ENCODE data around the gene CLSTN2. TPM values are rescaled to one million over a fixed set of nuclear protein-coding genes. Genes with fewer than 3 reads are reported as not detected.

CLSTN2 gene
- total RNA-seq, 1 experiment from 2014 or later = not detected

DNA sequence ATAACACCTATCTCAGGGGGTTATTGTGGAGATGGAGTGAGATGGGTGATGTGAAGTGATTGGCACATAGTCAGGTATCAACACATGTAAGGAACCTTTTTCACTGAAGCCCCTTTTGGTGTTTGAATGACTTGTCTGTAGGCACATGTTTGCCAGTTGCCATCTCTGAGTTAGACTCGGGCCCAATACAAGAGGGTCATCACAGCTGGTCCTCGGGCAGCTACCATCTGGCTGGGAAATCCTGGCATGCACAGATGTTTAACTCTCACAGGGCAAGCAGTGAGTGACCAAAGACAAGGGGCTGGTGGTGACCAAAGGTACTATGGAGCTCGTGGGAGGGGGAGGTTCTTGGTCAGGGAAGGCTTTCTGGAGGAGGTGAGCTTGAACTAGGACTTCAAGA lies 118.8 kb downstream of the CLSTN2 start:
- H3F3A ChIP-seq (ENCODE audit: insufficient read depth, low read depth) = no peaks in the 10 kb centered on the region
- no peaks in the 10 kb centered on the region for H3K27me3 ChIP-seq (ENCODE audit: insufficient read depth, low read depth)
- H3K4me2 ChIP-seq = no peak overlapping the region
- intact Hi-C loops (cut with micrococcal nuclease; ENCODE audit: unreplicated experiment) = no loop called here
- no peaks in the 10 kb centered on the region for H3K9me3 ChIP-seq (ENCODE audit: insufficient read depth, low read depth)
- H3K27ac ChIP-seq = no peak overlapping the region
- H3K4me3 ChIP-seq = no peak overlapping the region
- no peaks in the 10 kb centered on the region for H3K79me2 ChIP-seq (ENCODE audit: low read depth)
- H4K20me1 ChIP-seq (ENCODE audit: insufficient read depth) = no peaks in the 10 kb centered on the region
- H3K9me2 ChIP-seq (ENCODE audit: insufficient read depth) = no peaks in the 10 kb centered on the region; the same call in 1 of the 2 replicates
- H2AFZ ChIP-seq = no peak overlapping the region
- no TSS peak for BruUV-seq (replicated peaks)
- DNase-seq = no peak
- ChIA-PET POLR2A (ENCODE audit: unreplicated experiment) (no interaction called here), CTCF (no interaction called here)
- no peak for TF ChIP-seq EZH2 (IDR thresholded peaks at IDR 0.05; ENCODE audit: low read depth)
- TF ChIP-seq, protein P1, sequence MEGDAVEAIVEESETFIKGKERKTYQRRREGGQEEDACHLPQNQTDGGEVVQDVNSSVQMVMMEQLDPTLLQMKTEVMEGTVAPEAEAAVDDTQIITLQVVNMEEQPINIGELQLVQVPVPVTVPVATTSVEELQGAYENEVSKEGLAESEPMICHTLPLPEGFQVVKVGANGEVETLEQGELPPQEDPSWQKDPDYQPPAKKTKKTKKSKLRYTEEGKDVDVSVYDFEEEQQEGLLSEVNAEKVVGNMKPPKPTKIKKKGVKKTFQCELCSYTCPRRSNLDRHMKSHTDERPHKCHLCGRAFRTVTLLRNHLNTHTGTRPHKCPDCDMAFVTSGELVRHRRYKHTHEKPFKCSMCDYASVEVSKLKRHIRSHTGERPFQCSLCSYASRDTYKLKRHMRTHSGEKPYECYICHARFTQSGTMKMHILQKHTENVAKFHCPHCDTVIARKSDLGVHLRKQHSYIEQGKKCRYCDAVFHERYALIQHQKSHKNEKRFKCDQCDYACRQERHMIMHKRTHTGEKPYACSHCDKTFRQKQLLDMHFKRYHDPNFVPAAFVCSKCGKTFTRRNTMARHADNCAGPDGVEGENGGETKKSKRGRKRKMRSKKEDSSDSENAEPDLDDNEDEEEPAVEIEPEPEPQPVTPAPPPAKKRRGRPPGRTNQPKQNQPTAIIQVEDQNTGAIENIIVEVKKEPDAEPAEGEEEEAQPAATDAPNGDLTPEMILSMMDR (conservative IDR thresholded peaks at IDR 0.05) = no peak
- no peaks in the 10 kb centered on the region for H3K4me1 ChIP-seq (replicated peaks; ENCODE audit: insufficient read depth)
- H3K36me3 ChIP-seq (ENCODE audit: low read depth) = no peaks in the 10 kb centered on the region

DNA sequence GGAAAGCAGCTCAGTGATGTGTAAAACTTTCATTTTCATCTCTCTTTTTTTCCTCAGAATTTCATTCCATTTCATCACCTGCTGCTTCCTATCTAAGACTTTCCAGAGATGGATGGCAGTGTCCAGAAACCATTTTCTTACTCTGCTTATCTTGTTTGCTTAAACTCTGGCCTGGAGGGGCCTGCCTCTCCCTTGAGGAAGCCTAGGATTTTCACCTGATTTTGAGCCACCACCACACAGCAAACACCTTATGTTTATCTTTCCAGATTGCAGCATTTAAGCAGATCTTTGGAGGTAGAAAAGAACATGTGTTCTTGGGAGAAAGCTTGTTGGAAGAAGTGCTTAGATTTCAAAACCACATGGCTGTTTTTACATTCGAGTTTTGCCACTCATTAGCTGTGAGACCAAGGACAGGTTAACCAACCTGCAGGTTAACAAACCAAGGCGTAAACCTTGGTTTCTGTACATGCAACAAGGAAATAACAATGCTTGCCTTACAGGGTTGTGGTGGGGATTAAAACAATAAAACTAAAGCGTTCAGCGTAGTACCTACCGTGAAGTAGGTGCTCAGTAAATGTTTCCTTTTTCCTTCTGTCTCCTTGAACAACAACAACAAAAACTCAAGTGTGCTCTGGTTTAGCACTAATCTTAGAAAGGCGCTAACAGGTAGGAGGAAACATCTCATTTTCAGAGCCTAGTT lies 120.3 kb downstream of the CLSTN2 start:
- no peak overlapping the region for H2AFZ ChIP-seq
- ChIA-PET CTCF (no interaction called here), POLR2A (ENCODE audit: unreplicated experiment) (no interaction called here)
- no peak overlapping the region for H3K4me3 ChIP-seq
- H3K27me3 ChIP-seq (ENCODE audit: insufficient read depth, low read depth) = no peaks in the 10 kb centered on the region
- H3K9me2 ChIP-seq (ENCODE audit: insufficient read depth) = no peaks in the 10 kb centered on the region; the same call in 1 of the 2 replicates
- BruUV-seq (replicated peaks) = no TSS peak
- no peaks in the 10 kb centered on the region for H3K79me2 ChIP-seq (ENCODE audit: low read depth)
- no peaks in the 10 kb centered on the region for H4K20me1 ChIP-seq (ENCODE audit: insufficient read depth)
- intact Hi-C loops (cut with micrococcal nuclease; ENCODE audit: unreplicated experiment) = no loop called here
- H3F3A ChIP-seq (ENCODE audit: insufficient read depth, low read depth) = no peaks in the 10 kb centered on the region
- H3K36me3 ChIP-seq (ENCODE audit: low read depth) = no peaks in the 10 kb centered on the region
- H3K4me2 ChIP-seq = no peak overlapping the region
- H3K27ac ChIP-seq = no peak overlapping the region
- H3K9me3 ChIP-seq (ENCODE audit: insufficient read depth, low read depth) = no peaks in the 10 kb centered on the region
- TF ChIP-seq, protein P1 (conservative IDR thresholded peaks at IDR 0.05) = no peak
- TF ChIP-seq EZH2 (IDR thresholded peaks at IDR 0.05; ENCODE audit: low read depth) = no peak
- no peaks in the 10 kb centered on the region for H3K4me1 ChIP-seq (replicated peaks; ENCODE audit: insufficient read depth)
- no peak for DNase-seq

DNA sequence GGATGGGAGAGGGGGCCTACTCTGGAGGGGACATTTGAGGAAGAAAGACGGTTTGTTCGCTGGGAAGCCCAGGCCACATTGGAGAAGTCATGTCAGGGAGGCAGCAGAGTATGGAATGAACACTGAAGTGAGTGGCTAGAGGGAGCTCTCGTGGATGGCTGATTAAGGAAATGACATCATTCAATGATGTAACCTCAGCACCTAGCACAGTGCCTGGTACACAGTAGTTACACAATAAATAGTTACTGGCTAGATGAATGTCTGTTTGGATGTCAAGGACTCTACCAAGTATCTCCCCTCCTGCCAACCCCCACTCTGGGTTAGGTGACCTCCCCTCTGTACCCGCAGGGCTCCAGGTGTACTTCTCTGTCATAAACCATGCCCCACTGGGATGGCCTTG lies 121.1 kb downstream of the CLSTN2 start:
- Histone ChIP-seq H3K4me1 (replicated peaks; ENCODE audit: insufficient read depth) (no peaks in the 10 kb centered on the region), H3K4me3 (no peak overlapping the region), H3F3A (ENCODE audit: insufficient read depth, low read depth) (no peaks in the 10 kb centered on the region), H3K27me3 (ENCODE audit: insufficient read depth, low read depth) (no peaks in the 10 kb centered on the region), H3K79me2 (ENCODE audit: low read depth) (no peaks in the 10 kb centered on the region), H3K4me2 (no peak overlapping the region), H2AFZ (no peak overlapping the region), H3K9me2 (ENCODE audit: insufficient read depth) (no peaks in the 10 kb centered on the region; the same call in 1 of the 2 replicates), H4K20me1 (ENCODE audit: insufficient read depth) (no peaks in the 10 kb centered on the region), H3K36me3 (ENCODE audit: low read depth) (no peaks in the 10 kb centered on the region), H3K27ac (no peak overlapping the region), H3K9me3 (ENCODE audit: insufficient read depth, low read depth) (no peaks in the 10 kb centered on the region)
- no peak for DNase-seq
- no TSS peak for BruUV-seq (replicated peaks)
- intact Hi-C loops (cut with micrococcal nuclease; ENCODE audit: unreplicated experiment) = no loop called here
- TF ChIP-seq, protein P1 (conservative IDR thresholded peaks at IDR 0.05) = no peak
- no peak for TF ChIP-seq EZH2 (IDR thresholded peaks at IDR 0.05; ENCODE audit: low read depth)
- POLR2A ChIA-PET (ENCODE audit: unreplicated experiment) = no interaction called here
- CTCF ChIA-PET = no interaction called here

All from PC-9 (cell line).